ENCODE results near the gene IDE. TPM values are rescaled to one million over a fixed set of nuclear protein-coding genes. Genes with fewer than 3 reads are reported as not detected.

Gene IDE
- total and polyA plus RNA-seq, 2 of the 13 experiments (the other 11 are each of a cell fraction or from before 2014, with no cell fraction given) = 16.1 to 52.1 TPM

GRCh38 chr10:92573091-92573797 is 649 bp downstream of the IDE start (continued):
- TF ChIP-seq, protein P1, sequence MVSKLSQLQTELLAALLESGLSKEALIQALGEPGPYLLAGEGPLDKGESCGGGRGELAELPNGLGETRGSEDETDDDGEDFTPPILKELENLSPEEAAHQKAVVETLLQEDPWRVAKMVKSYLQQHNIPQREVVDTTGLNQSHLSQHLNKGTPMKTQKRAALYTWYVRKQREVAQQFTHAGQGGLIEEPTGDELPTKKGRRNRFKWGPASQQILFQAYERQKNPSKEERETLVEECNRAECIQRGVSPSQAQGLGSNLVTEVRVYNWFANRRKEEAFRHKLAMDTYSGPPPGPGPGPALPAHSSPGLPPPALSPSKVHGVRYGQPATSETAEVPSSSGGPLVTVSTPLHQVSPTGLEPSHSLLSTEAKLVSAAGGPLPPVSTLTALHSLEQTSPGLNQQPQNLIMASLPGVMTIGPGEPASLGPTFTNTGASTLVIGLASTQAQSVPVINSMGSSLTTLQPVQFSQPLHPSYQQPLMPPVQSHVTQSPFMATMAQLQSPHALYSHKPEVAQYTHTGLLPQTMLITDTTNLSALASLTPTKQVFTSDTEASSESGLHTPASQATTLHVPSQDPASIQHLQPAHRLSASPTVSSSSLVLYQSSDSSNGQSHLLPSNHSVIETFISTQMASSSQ (IDR thresholded peaks at IDR 0.05; ENCODE audit: low read depth) = no peak
- TF ChIP-seq, protein P1 (CRISPR knock-in tag; IDR thresholded peaks at IDR 0.05; ENCODE audit: borderline replicate concordance) = no peak
- TF ChIP-seq, protein P2, sequence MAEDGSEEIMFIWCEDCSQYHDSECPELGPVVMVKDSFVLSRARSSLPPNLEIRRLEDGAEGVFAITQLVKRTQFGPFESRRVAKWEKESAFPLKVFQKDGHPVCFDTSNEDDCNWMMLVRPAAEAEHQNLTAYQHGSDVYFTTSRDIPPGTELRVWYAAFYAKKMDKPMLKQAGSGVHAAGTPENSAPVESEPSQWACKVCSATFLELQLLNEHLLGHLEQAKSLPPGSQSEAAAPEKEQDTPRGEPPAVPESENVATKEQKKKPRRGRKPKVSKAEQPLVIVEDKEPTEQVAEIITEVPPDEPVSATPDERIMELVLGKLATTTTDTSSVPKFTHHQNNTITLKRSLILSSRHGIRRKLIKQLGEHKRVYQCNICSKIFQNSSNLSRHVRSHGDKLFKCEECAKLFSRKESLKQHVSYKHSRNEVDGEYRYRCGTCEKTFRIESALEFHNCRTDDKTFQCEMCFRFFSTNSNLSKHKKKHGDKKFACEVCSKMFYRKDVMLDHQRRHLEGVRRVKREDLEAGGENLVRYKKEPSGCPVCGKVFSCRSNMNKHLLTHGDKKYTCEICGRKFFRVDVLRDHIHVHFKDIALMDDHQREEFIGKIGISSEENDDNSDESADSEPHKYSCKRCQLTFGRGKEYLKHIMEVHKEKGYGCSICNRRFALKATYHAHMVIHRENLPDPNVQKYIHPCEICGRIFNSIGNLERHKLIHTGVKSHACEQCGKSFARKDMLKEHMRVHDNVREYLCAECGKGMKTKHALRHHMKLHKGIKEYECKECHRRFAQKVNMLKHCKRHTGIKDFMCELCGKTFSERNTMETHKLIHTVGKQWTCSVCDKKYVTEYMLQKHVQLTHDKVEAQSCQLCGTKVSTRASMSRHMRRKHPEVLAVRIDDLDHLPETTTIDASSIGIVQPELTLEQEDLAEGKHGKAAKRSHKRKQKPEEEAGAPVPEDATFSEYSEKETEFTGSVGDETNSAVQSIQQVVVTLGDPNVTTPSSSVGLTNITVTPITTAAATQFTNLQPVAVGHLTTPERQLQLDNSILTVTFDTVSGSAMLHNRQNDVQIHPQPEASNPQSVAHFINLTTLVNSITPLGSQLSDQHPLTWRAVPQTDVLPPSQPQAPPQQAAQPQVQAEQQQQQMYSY (CRISPR knock-in tag; IDR thresholded peaks at IDR 0.05) = 0 out of 2 replicates have a peak, but pooled peaks have one; percentile 47
- no peak for TF ChIP-seq PLSCR1 (CRISPR knock-in tag; IDR thresholded peaks at IDR 0.05; ENCODE audit: borderline replicate concordance)
- TF ChIP-seq FOXO1 (CRISPR knock-in tag; IDR thresholded peaks at IDR 0.05) = no peak
- TF ChIP-seq HBP1 (CRISPR knock-in tag; IDR thresholded peaks at IDR 0.05; ENCODE audit: low read depth) = no peak; the same call in 1 of the 2 replicates
- TF ChIP-seq NFIC (IDR thresholded peaks at IDR 0.05; ENCODE audit: low read length) = no peak
- 0 out of 2 replicates have a peak, but pooled peaks have one; percentile 26 for TF ChIP-seq ZNF431 (CRISPR knock-in tag; IDR thresholded peaks at IDR 0.05; ENCODE audit: borderline replicate concordance, low read depth)
- no peak for TF ChIP-seq ELF1 (CRISPR knock-in tag; IDR thresholded peaks at IDR 0.05)
- TF ChIP-seq, protein P3, sequence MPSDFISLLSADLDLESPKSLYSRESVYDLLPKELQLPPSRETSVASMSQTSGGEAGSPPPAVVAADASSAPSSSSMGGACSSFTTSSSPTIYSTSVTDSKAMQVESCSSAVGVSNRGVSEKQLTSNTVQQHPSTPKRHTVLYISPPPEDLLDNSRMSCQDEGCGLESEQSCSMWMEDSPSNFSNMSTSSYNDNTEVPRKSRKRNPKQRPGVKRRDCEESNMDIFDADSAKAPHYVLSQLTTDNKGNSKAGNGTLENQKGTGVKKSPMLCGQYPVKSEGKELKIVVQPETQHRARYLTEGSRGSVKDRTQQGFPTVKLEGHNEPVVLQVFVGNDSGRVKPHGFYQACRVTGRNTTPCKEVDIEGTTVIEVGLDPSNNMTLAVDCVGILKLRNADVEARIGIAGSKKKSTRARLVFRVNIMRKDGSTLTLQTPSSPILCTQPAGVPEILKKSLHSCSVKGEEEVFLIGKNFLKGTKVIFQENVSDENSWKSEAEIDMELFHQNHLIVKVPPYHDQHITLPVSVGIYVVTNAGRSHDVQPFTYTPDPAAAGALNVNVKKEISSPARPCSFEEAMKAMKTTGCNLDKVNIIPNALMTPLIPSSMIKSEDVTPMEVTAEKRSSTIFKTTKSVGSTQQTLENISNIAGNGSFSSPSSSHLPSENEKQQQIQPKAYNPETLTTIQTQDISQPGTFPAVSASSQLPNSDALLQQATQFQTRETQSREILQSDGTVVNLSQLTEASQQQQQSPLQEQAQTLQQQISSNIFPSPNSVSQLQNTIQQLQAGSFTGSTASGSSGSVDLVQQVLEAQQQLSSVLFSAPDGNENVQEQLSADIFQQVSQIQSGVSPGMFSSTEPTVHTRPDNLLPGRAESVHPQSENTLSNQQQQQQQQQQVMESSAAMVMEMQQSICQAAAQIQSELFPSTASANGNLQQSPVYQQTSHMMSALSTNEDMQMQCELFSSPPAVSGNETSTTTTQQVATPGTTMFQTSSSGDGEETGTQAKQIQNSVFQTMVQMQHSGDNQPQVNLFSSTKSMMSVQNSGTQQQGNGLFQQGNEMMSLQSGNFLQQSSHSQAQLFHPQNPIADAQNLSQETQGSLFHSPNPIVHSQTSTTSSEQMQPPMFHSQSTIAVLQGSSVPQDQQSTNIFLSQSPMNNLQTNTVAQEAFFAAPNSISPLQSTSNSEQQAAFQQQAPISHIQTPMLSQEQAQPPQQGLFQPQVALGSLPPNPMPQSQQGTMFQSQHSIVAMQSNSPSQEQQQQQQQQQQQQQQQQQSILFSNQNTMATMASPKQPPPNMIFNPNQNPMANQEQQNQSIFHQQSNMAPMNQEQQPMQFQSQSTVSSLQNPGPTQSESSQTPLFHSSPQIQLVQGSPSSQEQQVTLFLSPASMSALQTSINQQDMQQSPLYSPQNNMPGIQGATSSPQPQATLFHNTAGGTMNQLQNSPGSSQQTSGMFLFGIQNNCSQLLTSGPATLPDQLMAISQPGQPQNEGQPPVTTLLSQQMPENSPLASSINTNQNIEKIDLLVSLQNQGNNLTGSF (CRISPR knock-in tag; IDR thresholded peaks at IDR 0.05) = no peak
- TF ChIP-seq ZFAT (CRISPR knock-in tag; conservative IDR thresholded peaks at IDR 0.05) = no peak
- no peak for TF ChIP-seq SOX5 (CRISPR knock-in tag; IDR thresholded peaks at IDR 0.05; ENCODE audit: borderline replicate concordance)
- no peak; the same call in 1 of the 2 replicates for TF ChIP-seq ZSCAN30 (CRISPR knock-in tag; IDR thresholded peaks at IDR 0.05)

Data from HepG2 (cell line).